GM20431 (cell line): ENCODE measurements around the gene CCDC194.
"Not testable (repeated sequence)": the region's sequence is repeated elsewhere in the genome, so short reads cannot be mapped to it uniquely, and the experiment has no call there.

Source experiments
- in situ Hi-C: fragments of 300-500 bp; cut with MseI, MboI; formaldehyde crosslinking; loops from one replicate; pipeline ENCODE4 v1.15.0; 2020; ENCODE audit warnings: low sequenced_read_pairs; ENCODE audit not compliant: unreplicated experiment

Gene CCDC194

DNA sequence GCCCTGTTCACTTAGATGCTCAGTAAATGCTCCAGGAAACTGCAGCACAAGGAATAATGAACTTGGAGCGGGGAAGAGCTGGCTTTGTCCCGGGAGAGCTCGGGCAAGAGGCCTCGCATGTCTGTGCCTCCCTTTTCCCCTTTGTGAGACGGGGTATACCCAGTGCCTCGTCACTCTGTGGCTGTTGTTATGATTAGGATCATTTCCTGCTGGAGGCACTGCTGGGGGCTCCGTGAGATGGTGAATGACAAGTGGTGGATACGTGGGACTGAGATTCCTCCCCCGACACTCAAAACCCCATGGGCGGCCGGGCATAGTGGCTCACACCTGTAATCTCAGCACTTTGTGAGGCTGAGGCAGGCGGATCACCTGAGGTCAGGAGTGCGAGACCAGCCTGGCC is 15.7 kb downstream of the CCDC194 start:
- in situ Hi-C loops = no loop called here

DNA sequence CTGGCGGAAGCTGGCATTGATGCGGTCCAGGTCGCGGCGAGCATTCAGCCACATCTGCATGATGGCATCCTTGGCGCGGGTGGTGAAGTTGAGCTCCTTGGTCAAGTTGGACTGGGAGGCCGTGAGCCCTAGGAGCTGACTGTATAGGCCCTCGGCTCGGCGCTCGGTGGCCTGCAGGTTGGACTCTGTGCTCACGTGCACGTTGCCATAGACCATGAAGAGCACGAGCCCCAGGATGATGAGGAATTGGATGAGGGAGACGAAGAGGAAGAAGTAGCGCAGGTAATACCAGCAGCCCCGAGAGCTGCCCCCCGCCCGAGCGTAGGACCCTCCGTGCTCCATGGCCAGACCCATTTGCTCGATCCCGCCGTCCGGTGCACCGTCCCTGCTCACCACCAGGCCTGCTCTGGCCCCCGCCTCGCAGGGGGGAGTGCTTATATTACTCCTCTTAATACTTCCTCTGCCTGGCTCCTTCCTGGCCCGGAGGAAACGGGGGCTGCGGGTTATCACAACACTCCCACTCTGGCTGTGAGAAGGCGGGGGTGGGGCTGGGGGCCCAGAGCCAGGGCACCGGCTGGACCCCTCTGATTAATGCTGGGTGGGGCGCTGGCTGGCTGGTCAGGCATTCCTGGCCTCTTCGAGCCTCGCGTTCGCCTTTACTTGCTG is 16.9 kb downstream of the CCDC194 start, which contains the start of gene PLVAP:
TSS of gene PLVAP (minus strand) at position 408 of the 666 bp plus-strand sequence. CDS start at position 354, 54 bp downstream.
- in situ Hi-C loops = no loop called here

DNA sequence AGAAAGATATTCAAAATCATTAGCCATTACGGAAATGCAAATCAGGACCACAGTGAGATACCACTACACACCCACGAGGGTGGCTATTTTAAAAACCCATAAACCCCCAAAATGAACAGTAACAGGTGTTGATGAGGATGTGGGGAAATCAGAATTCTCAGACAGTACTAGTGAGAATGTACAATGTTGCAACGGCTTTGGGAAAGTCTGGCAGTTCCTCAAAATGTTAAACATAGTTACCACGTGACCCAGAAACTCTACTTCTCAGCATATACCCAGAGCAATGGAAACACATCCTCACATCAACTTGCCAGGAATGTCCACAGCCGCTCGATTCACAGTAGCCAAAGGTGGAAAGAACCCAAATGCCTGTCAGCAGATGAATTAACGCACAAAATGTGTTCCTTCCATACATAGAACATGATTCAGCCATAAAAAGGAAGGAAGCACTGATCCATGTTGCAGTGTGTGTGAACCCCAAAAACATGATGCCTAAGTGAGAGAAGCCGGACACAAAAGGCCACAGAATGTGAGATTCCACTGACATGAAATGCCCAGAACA is 23.9 kb downstream of the CCDC194 start:
- in situ Hi-C loops = no loop called here

DNA sequence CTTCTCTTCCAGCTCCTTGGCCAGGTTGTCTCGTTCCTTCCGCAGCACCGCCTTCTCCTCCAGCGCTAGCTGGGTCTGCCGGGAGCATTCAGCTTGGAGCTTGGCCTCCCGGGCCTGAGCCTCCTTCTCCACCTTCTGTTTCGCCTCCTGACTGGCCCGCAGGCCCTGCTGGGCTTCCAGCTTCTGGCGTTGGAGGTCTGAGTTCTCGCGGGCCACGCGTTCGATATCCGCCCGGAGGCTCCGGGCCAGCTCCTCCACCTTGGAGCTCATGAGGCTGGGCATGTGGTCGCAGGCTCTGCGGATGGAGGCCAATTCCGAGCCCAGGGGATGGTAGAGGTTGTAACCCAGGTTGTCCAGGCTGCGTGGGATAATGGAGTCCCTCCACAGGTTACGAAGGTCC is 28.6 kb downstream of the CCDC194 start:
- in situ Hi-C loops = no loop called here

DNA sequence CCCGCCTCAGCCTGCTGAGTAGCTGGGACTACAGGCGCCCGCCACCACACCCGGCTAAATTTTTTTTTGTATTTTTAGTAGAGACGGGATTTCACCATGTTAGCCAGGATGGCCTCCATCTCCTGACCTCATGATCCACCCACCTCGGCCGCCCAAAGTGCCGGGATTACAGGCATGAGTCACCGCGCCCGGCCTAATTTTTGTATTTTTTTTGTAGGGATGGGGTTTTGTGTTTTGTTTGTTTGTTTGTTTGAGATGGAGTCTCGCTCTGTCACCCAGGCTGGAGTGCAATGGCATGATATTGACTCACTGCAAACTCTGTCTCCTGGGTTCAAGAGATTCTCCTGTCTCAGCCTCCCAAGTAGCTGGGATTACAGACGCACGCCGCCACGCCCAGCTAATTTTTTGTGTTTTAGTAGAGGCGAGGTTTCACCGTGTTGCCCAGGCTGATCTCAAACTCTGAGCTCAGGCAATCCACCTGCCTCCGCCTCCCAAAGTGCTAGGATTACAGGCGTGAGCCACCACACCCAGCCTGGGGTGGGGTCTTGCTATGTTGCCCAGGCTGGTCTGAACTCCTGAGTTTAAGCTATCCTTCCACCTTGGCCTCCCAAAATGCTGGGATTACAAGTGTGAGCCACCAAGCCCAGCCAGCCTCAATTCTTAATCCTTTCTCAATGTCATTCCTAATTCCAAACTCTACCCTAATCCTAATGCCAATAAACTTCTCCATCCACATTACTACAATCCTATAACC is 30.0 kb downstream of the CCDC194 start:
- in situ Hi-C loops = not testable (repeated sequence)

DNA sequence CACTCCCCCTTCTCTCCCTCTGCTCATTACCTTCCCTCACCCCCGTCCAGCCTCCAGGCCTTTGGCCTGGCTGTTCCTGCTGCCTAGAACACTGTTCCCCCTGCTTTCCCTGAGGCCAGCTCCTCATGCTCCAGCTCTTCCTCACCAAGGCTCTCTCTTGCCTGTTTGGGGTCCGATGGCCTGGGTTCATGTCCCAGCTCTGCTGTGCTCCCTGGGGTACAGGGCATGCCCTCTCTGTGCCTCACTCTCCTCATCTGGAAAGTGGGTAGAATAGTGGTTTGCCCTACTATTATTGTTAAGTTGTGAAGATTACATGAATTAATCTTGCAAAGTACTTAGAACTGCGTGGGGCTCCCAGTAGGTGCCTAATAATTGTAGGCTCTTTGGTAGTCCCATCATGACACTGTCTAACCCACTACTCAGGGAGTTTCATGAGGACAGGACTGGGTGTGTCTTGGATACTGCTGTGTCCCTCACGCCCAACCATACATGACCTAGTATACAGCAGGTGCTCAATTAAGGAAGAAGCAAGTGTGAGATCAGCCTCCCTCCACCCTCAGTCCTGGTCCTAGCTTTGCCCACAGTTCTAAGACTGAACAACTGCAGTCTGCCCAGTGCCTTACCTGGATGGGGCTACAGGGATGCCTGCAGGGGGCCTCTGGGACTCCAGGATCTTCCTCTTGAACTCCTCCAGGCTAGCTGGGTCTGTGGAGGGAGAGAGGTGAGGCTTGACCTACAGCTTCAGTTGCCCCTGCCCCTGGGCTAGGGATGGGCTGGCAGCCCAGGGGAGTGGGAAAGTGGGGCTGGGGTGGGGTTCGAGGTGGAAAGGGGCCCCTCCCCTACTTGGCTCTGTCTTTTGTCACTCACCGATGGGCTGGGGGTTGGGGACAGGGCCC is 33.8 kb downstream of the CCDC194 start:
- in situ Hi-C loops = no loop called here

DNA sequence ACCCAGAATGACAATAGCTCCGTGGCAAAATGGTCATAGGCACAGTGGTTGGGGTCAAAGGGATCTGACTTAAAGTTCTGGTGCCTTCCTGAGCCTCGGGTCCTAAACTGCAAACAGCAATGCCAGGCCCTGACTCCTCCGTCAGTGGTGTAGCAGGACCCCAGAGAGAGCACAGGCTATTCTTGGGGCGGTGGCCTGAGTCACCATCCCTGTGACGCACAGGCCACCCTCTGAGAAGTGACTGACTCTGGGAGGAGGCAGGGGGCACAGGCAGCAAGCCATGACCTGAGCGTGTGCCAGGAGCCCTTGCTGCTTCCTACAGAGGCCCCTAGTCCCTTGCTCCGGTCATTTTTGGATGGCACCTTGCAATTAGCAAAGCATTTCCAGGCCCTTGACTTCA is 35.6 kb downstream of the CCDC194 start:
- in situ Hi-C loops = no loop called here

DNA sequence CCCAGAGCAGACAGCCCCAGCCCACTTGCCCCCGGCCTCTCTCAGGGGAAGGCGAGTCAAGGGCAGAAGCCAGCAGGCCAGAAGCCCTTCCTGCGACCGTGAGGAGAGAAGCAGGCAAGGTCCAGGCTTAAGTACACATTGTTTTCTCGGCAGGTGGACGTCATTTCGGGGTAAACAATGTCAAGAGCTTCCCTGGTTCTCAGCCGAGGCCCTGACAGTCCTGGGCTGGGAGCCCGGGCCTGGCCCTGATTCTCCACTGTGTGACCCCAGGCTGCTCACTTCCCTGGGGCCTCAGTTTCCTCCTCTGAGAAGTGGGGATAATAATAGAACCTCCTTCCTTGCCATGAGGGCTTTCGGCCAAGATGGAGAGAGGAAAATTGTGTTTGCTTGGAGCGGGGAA is 36.3 kb downstream of the CCDC194 start:
- in situ Hi-C loops = no loop called here

DNA sequence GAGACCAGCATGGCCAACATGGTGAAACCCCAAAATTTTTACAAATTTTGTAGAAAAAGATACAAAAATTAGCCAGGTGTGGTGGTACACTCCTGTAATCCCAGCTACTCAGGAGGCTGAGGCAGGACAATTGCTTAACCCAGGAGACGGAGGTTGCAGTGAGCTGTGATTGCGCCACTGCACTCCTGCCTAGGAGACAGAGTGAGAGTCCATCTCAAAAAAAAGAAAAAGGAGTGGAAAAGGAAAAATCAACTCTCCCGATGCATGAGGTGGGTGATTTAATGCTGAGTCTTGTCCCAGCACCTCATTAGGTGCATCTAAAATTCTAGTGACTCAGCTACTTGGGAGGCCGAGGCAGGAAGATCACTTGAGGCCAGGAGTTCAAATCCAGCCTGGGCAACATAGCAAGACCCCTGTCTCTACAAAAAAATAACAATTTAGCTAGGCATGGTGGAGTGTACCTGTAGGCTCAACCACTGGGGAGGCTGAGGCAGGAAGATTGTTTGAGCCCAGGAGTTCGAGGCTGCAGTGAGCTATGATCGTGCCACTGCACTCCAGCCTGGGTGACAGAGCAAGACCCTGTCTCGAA is 36.8 kb downstream of the CCDC194 start:
- in situ Hi-C loops = no loop called here

DNA sequence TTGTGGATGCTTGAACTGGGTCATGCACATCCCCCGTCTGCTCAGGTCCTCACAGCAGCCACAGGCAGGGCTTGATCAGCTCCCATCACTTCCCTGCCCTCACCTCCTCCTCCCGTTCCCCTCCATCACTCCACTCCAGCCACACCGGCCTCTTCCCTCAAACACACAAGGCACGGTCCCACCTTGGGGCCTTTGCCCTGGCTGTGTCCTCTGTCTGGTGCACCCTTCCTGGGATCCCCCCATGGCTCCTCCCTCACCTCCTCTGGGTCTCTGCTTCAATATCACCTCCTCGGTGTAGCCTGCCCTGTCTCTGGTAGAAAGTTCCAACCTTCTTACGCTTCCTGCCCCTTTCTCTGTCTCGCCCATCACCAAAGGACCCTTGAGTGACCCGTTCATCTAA is 40.6 kb downstream of the CCDC194 start:
- in situ Hi-C loops = no loop called here

DNA sequence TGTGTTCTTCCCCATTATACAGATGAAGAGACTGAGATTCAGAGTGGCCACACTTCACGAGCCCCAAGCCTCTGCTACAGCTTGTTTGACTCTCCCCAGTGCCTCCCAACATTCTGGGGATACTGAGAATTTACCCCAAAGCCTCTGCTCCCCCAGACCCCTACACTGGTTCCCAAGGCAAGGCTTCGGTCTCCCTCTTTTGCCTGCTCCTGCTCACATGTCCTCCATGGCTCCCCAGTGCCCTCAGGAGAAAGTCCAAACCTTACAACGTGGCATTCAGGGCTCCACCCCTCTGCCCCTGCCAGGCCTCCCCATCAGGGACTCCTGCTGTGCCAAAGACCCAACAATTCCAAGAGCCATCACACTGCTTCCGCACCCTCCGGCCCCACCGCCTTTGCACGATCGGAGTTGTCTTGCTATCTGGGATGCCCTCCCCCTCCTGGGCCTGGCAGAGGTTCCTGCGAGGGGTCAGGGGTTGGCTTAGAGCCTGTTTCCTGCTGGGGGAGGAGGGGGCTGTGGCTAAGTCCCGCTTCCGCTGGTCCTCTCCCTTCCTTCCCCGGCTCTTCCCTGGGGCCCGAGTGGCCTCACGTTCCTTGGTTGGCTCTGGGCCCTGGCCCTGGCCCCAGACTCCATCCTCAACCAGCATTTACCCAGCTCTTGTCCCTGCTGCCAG is 41.3 kb downstream of the CCDC194 start:
- in situ Hi-C loops = no loop called here

DNA sequence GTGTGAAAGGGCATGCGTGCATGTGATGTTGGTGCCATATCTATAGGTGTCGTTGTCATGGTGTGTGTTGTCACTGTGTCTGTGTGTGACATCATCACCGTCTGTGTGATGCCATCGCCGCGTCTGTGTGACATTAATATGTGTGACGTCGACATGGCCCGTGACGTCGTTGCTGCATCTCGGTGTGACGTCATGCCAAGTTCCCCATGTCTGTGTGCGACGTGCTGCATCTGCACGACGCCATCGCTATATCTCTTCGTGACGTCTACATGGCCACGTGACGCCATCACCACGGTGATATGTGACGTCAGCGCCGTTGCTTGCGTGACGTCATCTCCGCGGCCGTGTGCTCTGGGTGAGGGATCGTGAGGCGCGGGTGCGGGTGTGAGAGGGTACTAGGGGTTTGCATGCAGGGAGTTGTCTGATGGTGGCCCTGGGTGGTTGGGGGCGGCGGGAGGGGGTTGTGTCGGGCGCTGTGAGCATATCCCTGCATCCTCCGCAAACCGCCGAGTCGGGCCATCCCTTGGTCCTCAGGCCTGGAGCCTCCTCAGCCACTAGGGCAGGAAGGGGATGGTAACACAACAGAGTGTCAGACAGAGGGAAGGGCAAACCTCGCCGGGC is 42.1 kb downstream of the CCDC194 start:
- in situ Hi-C loops = no loop called here

DNA sequence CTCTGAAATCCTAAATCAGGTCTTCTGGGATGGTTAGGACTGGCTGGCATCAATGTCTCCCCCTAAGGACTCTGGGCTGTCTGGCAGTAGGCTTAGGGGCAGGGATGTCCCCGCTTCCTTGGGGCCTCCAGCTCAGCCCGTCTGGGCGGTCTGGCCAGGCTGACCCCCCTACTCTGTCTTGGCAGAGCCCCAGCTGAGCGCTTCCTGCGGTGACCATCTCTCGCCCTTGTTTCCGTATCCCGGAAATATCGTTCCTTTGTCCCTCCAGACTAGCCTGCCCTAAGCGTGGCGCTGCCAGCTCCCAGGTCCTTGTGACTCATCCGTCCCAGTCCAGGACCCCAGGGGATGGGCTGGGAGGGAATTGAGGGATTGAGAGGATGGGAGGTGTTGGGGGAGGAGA is 45.3 kb downstream of the CCDC194 start:
- in situ Hi-C loops = loop anchor here (10.0 kb wide), 1 partner anchor 46 kb away; the partner anchor contains the start of gene CCDC194

DNA sequence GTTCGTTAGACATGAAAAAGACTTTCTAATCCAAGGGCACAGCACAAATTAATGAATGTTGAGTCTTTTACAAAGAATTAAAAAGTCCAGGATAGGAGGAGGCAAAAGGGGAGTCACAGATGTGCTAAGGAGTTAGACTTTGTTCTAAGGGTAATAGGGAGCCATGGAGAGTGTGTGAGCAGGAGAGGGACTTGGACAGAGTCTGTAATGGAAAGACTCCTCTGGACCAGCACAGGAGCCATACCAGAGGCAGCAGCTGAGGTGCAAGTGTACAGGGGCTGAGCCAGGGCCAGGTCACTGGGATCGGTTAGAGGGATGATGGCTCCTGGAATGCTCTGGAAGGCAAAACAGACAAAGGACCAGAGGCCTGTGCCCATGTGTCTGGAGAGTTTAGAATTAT is 46.1 kb downstream of the CCDC194 start:
- in situ Hi-C loops = loop anchor here (10.0 kb wide), 1 partner anchor 47 kb away; the partner anchor contains the start of gene CCDC194

DNA sequence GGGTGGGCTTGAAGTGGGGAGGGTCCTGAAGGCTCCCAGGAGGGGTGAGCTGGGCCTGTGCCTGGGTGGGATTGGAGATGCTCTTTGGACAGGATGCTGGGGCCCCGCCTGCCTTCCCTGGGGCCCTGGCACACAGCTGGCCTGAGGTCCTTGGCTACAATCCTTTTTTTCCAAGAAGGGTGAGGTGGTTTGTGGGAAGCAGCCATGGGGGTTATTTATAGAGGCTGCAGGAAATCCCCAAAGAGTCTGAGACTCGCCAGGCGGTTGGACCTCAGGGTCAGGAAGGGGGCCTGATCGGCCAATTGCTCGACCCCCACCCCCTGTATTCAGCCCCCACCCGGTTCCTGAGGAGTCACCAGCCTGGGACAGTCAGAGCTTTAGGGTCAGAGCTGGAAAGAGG is 46.6 kb downstream of the CCDC194 start:
- in situ Hi-C loops = loop anchor here (10.0 kb wide), 1 partner anchor 47 kb away; the partner anchor contains the start of gene CCDC194

DNA sequence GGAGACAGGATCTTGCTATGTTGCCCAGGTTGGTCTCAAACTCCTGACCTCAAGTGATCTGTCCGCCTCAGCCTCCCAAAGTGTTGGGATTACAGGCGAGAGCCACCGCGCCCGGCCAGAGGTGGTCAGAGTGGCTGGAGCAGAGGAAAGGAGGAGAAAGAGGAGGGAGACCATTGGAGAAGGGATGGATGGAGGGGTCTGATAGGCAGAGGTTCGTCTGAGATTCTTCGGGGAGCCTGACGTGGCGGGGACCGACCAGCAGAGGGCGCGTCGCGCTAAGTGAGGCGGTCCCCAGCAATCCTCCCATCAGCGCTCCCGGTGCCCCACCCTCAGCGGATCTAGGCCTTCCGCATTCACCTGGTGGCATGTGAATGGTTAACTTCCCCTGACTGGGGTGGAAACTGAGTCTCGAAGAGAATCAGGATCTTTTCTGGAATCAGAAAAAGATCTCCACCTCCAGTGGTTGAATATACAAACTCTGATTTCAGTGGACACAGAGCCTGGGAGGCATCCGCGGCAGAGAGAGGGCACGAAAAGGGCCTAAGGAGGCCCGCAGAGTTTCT is 47.8 kb downstream of the CCDC194 start:
- in situ Hi-C loops = loop anchor here (10.0 kb wide), 1 partner anchor 49 kb away; the partner anchor contains the start of gene CCDC194

DNA sequence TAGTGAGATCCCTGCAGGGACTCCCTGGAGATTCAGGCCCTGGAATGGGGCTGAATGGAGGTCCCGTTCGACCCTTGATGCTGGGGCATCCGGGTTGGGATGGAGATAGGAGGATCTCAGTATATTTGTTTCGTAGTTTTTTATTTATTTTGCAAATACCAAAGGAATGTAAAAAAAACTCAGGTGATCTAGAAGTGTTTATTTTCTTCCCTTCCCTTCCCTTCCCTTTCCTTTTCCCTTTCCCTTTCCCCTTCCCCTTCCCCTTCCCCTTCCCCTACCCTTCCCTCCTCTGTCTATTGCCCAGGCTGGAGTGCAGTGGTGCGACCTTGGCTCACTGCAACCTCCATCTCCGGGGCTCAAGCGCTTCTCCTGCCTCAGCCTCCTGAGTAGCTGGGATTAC is 52.2 kb downstream of the CCDC194 start:
- in situ Hi-C loops = loop anchor here (10.0 kb wide), 1 partner anchor 53 kb away; the partner anchor contains the start of gene CCDC194

DNA sequence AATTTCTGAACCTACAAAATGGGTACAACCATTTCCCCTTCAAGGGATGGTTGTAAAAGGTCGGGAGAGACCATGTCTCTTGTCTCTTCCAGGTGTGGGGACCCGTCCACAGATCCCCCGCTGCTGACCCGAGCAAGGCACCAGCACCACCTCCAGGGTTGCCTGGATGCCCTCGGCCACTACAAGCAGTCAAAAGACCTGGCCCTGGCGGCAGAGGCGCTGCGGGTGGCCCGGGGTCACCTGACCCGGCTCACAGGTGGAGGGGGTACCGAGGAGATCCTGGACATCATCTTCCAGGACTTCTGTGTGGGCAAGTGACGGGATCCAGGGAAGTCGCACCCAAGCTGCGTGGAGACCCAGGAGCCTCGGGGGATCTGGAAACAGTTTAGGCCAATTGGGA is 52.6 kb downstream of the CCDC194 start:
- in situ Hi-C loops = loop anchor here (10.0 kb wide), 1 partner anchor 53 kb away; the partner anchor contains the start of gene CCDC194
